K562 (cell line): ENCODE data around the gene MYO1A. TPM values are rescaled to one million over a fixed set of nuclear protein-coding genes. Genes with fewer than 3 reads are reported as not detected.
A peak's percentile ranks its signal among the peaks of the same experiment; 100 is the strongest.

ENCODE experiments used
- BMI1 ChIP-seq: fragments of 150-350 bp; IDR thresholded peaks from 2 replicates; pipeline ENCODE4 v1.6.1; 2014; ENCODE audit warnings: low read length
- CREBBP ChIP-seq: IDR thresholded peaks from one replicate; pipeline ENCODE4 v1.6.1; 2012; ENCODE audit warnings: low read depth, mild to moderate bottlenecking, control low read depth, inconsistent platforms, low read length
- FOS ChIP-seq: IDR thresholded peaks from 3 replicates; pipeline ENCODE4 v1.6.1; 2011; ENCODE audit not compliant: insufficient read length; ENCODE audit errors: extremely low read depth
- FOXJ2 ChIP-seq: fragments of 200-800 bp; sonication (Bioruptor generic); IDR thresholded peaks from 2 replicates; pipeline ENCODE4 v1.6.1; 2016; ENCODE audit warnings: missing genetic modification characterization, missing compliant biosample characterization
- KAT7 ChIP-seq: sonication (generic); formaldehyde crosslinking; IDR thresholded peaks from 2 replicates; pipeline ENCODE4 v1.8.0; 2022; ENCODE audit warnings: missing genetic modification reagents, mild to moderate bottlenecking, borderline replicate concordance
- MTA3 ChIP-seq: fragments of 450-650 bp; formaldehyde crosslinking; IDR thresholded peaks from 2 replicates; pipeline ENCODE4 v1.6.1; 2017; ENCODE audit warnings: mild to moderate bottlenecking, borderline replicate concordance
- NCOA4 ChIP-seq: fragments of 450-650 bp; IDR thresholded peaks from 2 replicates; pipeline ENCODE4 v1.6.1; 2018; ENCODE audit warnings: mild to moderate bottlenecking; ENCODE audit not compliant: partially characterized antibody
- NEUROD1 ChIP-seq: fragments of 150-350 bp; IDR thresholded peaks from 2 replicates; pipeline ENCODE4 v1.6.1; 2014; ENCODE audit warnings: borderline replicate concordance, low read length, low read depth; ENCODE audit not compliant: partially characterized antibody
- RBBP5 ChIP-seq: fragments of 200-600 bp; sonication (generic); IDR thresholded peaks from 2 replicates; pipeline ENCODE4 v1.6.1; 2012; ENCODE audit warnings: borderline replicate concordance, mild to moderate bottlenecking, low read length, control low read depth, inconsistent platforms; ENCODE audit not compliant: insufficient read depth, poor library complexity, severe bottlenecking
- SAP30 ChIP-seq: fragments of 200-600 bp; sonication (generic); IDR thresholded peaks from 2 replicates; pipeline ENCODE4 v1.6.1; 2012; ENCODE audit warnings: borderline replicate concordance, low read depth, mild to moderate bottlenecking, moderate library complexity, low read length, control low read depth, inconsistent platforms; ENCODE audit not compliant: insufficient read depth, poor library complexity, severe bottlenecking
- SMC3 ChIP-seq: conservative IDR thresholded peaks from 2 replicates; pipeline ENCODE4 v1.6.1; 2011; ENCODE audit warnings: low read depth, low read length, improper control_type of control experiment; ENCODE audit not compliant: insufficient read depth
- SP2 ChIP-seq: IDR thresholded peaks from 2 replicates; pipeline ENCODE4 v1.6.1; 2011; ENCODE audit warnings: mild to moderate bottlenecking, low read depth, low read length, moderate library complexity; ENCODE audit not compliant: poor library complexity, severe bottlenecking; ENCODE audit errors: extremely low read depth
- SRSF3 ChIP-seq: fragments of 200-400 bp; formaldehyde crosslinking; IDR thresholded peaks from 2 replicates; pipeline ENCODE4 v1.6.1; 2016; ENCODE audit warnings: mild to moderate bottlenecking, low read length, moderate library complexity; ENCODE audit not compliant: insufficient read depth
- SUPT5H ChIP-seq: fragments of 450-650 bp; IDR thresholded peaks from 2 replicates; pipeline ENCODE4 v1.6.1; 2016
- ZNF239 ChIP-seq: fragments of 250-450 bp; sonication (Bioruptor Pico); IDR thresholded peaks from 2 replicates; pipeline ENCODE4 v1.4.0; 2020; ENCODE audit warnings: mild to moderate bottlenecking
- ZNF408 ChIP-seq: fragments of 250-450 bp; sonication (Bioruptor Pico); IDR thresholded peaks from 2 replicates; pipeline ENCODE4 v1.4.0; 2020; ENCODE audit warnings: low read depth, mild to moderate bottlenecking, moderate library complexity
- polyA plus RNA-seq, 8 experiments: library from polyadenylated mRNA; depleted of rRNA in 4 of 8; stranded (reverse) in 5 of 8; unstranded in 3 of 8; fragments of >200 nt; fragmentation: Nextera tagmentation in 2 of 8; fragmentation: Illumina TruSeq in 1 of 8; extraction: Ambion mirVana in 2 of 8; extraction: Trizol in 1 of 8; gene quantifications; 2 replicates each; pipeline versions ENCODE4 v1.2.1 to v1.2.3, GENCODE V29; 2011 to 2014; ENCODE audit warnings: inconsistent platforms in 1 of 8, missing spikeins in 1 of 8
- total RNA-seq, 7 experiments: library from RNA; depleted of rRNA in 6 of 7; stranded (reverse); fragments of >200 nt in 6 of 7; fragmentation: Illumina TruSeq in 2 of 7; extraction: Trizol in 2 of 7; gene quantifications; 2 replicates each; pipeline versions ENCODE4 v1.2.1 to v1.2.3, GENCODE V29; 2011 to 2021; ENCODE audit warnings: low replicate concordance in 1 of 7
- TF ChIP-seq, protein P1 (sequence below): IDR thresholded peaks from 2 replicates; pipeline ENCODE4 v1.6.1; 2012; ENCODE audit warnings: low read depth, low read length, improper control_type of control experiment, borderline replicate concordance
- TF ChIP-seq, protein P2 (sequence below): fragments of 450-650 bp; formaldehyde crosslinking; conservative IDR thresholded peaks from 2 replicates; pipeline ENCODE4 v1.4.0; 2022; ENCODE audit warnings: mild to moderate bottlenecking, missing genetic modification characterization
- TF ChIP-seq, protein P3 (sequence below): fragments of 200-800 bp; sonication (Bioruptor generic); IDR thresholded peaks from 2 replicates; pipeline ENCODE4 v1.6.1; 2017; ENCODE audit warnings: missing genetic modification characterization, missing compliant biosample characterization
- TF ChIP-seq, protein P4 (sequence below): fragments of 450-650 bp; IDR thresholded peaks from 2 replicates; pipeline ENCODE4 v1.6.1; 2016; ENCODE audit warnings: low read depth, mild to moderate bottlenecking, moderate library complexity

Gene MYO1A
- total and polyA plus RNA-seq, 9 of the 15 experiments (the other 6 are each of a cell fraction or from before 2014, with no cell fraction given) = 0.03 to 0.29 (median 0.14) TPM; not detected in 2

DNA sequence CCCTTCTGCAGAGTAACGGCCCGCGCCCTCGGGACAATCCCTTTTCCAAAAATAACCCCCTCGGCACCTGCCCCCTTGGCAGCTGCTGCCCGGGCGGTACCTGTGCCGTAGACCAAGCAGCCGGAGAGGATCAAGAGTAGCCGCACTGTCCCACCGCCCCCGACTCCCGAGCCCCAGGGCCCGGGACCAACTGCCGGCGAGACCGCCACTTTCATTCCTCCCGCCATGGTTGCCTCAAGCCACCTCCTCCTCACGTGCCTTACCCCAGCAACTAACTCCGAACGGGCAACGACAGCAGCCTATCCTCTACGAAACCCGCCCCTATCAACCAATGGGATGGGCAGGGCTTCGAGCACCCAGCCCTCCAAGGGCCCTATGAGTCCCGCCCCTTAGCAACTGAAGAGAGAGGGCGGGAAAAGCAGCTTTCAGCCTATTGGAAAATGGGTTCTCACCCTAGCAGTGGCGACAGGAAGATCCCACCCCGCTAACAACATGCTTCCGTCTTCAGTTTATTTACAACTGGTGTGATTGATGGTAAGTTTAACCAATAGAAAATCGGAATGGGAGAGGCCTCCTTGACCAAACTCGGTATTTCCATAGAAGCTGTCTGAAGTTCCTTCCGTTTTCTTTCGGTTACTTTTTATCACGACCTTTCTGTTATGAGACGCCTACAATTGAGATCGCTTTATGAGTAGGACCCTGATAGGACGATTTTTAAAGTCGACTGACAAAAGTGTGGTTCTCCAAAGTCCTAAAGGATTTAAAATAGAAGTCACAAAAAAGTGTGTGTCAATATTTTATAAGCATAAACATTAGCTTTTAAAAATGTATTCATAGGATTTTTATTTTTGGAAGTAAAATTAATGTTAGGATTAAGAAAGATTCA, 28.8 kb upstream of the MYO1A start, which contains the start of gene NEMP1 (continued):
- TF ChIP-seq BMI1 (0 out of 2 replicates have a peak, but pooled peaks have one; percentile 49), ZNF408 (CRISPR knock-in tag) (0 out of 2 replicates have a peak, but pooled peaks have one; percentile 47), NCOA4 (no peak), SMC3 (0 out of 2 replicates have a peak, but pooled peaks have one; percentile 5), RBBP5 (peak; percentile 71), NEUROD1 (peak; percentile 96), FOS (peak; percentile 93), MTA3 (peak; percentile 71; the same call in 1 of the 2 replicates), SRSF3 (0 out of 2 replicates have a peak, but pooled peaks have one; percentile 11), SP2 (peak; percentile 88), SAP30 (peak; percentile 93), KAT7 (CRISPR knock-in tag) (peak; percentile 53; the same call in 1 of the 2 replicates), ZNF239 (CRISPR knock-in tag) (no peak), SUPT5H (peak; percentile 91), FOXJ2 (tag) (peak; percentile 64; the same call in 1 of the 2 replicates), CREBBP (no peak)
- TF ChIP-seq, protein P1, sequence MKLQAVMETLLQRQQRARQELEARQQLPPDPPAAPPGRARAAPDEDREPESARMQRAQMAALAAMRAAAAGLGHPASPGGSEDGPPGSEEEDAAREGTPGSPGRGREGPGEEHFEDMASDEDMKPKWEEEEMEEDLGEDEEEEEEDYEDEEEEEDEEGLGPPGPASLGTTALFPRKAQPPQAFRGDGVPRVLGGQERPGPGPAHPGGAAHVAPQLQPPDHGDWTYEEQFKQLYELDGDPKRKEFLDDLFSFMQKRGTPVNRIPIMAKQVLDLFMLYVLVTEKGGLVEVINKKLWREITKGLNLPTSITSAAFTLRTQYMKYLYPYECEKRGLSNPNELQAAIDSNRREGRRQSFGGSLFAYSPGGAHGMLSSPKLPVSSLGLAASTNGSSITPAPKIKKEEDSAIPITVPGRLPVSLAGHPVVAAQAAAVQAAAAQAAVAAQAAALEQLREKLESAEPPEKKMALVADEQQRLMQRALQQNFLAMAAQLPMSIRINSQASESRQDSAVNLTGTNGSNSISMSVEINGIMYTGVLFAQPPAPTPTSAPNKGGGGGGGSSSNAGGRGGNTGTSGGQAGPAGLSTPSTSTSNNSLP = peak; percentile 66
- TF ChIP-seq, protein P2, sequence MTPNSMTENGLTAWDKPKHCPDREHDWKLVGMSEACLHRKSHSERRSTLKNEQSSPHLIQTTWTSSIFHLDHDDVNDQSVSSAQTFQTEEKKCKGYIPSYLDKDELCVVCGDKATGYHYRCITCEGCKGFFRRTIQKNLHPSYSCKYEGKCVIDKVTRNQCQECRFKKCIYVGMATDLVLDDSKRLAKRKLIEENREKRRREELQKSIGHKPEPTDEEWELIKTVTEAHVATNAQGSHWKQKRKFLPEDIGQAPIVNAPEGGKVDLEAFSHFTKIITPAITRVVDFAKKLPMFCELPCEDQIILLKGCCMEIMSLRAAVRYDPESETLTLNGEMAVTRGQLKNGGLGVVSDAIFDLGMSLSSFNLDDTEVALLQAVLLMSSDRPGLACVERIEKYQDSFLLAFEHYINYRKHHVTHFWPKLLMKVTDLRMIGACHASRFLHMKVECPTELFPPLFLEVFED (CRISPR knock-in tag) = 0 out of 2 replicates have a peak, but pooled peaks have one; percentile 19
- TF ChIP-seq, protein P3, sequence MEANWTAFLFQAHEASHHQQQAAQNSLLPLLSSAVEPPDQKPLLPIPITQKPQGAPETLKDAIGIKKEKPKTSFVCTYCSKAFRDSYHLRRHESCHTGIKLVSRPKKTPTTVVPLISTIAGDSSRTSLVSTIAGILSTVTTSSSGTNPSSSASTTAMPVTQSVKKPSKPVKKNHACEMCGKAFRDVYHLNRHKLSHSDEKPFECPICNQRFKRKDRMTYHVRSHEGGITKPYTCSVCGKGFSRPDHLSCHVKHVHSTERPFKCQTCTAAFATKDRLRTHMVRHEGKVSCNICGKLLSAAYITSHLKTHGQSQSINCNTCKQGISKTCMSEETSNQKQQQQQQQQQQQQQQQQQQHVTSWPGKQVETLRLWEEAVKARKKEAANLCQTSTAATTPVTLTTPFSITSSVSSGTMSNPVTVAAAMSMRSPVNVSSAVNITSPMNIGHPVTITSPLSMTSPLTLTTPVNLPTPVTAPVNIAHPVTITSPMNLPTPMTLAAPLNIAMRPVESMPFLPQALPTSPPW (CRISPR knock-in tag) = peak; percentile 60
- TF ChIP-seq, protein P4, sequence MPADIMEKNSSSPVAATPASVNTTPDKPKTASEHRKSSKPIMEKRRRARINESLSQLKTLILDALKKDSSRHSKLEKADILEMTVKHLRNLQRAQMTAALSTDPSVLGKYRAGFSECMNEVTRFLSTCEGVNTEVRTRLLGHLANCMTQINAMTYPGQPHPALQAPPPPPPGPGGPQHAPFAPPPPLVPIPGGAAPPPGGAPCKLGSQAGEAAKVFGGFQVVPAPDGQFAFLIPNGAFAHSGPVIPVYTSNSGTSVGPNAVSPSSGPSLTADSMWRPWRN = 0 out of 2 replicates have a peak, but pooled peaks have one; percentile 21
